ENCODE results near the gene EARS2.
"Not testable (repeated sequence)": the region's sequence is repeated elsewhere in the genome, so short reads cannot be mapped to it uniquely, and the experiment has no call there.

The EARS2 gene

GRCh38 chr16:23504453-23505179 is 52.5 kb downstream of the EARS2 start:
- DNase-seq, result no peak

GRCh38 chr16:23504076-23504452 is 53.1 kb downstream of the EARS2 start:
- no peak for DNase-seq

GRCh38 chr16:23502466-23502865 is 54.7 kb downstream of the EARS2 start:
- DNase-seq, result no peak

DNA sequence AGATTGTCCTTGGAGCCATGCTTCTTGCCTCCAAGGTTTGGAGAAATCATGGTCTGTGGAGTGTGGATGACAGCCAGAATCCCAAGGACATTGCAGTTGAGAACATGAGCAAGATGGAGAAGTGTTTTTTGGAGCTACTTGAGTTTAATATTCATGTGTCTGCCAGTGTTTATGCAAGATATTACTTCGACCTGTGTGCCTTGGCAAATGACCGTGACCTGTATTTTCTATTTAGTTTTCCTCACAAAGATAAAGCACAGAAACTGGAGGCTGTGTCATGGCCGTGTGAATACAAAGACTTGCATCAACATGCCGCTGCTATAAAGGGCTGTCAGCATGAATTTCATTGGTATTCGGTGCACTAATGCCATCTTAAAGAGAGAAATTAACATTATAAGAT is 55.9 kb downstream of the EARS2 start:
- no peak for DNase-seq

DNA sequence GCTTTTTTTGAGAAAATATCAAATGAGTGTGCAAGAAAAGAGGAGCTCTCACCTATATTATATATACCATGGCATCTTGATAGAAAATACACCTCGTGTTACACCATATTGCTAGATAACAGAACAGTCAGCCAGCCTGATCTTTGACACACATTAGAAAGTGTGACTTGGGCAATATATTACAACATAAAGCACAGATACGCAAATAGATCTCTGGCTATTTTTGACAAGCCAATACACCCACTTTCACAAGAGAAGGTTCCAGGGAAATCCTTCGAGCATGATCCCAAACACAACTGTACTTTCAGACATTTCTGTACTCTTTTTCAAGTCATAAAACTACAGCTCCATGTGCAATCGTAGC is 56.3 kb downstream of the EARS2 start:
- no peak for DNase-seq

- DNase-seq, result no peak
Observed at GRCh38 chr16:23500212-23500861, 56.8 kb downstream of the EARS2 start.

- DNase-seq, result no peak
Observed at GRCh38 chr16:23499801-23500200, 57.3 kb downstream of the EARS2 start.

DNA sequence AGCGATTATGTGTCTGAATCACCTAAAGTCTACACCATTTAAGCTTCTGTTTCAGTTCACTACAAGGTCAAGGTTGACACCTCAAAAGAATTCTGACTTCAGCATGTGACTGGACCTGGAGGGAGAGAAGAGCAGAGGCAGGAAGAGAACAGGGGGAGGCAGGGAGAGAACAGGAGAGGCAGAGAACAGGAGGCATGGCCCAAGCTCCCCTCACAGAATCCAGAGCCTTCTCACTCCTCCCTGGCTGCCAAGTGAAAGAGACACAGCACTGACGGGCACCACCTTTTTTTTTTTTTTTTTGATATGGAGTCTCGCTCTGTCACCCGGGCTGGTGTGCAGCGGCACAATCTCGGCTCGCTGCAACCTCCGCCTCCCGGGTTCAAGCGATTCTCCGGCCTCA is 58.3 kb downstream of the EARS2 start:
- no peak for DNase-seq

GRCh38 chr16:23497543-23497868 is 59.6 kb downstream of the EARS2 start:
- no peak for DNase-seq

- DNase-seq, result no peak
Observed at GRCh38 chr16:23496821-23497542, 60.2 kb downstream of the EARS2 start.

DNA sequence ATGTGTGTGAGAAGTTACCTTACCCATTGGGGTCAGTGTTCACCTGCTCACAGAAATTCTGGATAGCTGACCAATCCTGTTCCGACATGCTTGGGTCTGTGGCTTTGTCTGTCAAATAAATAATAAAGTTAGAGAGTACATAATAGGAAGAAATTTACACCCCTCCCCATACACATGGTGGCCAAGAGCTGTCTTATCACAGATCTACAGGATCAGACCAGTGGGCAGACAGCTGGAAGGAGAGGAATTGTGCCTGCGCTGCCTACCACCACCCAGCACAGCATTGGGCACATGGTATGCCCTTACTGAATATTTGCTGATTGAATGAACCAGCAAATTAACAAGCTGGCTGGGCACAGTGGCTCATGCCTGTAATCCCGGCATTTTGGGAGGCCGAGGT is 61.5 kb downstream of the EARS2 start:
- DNase-seq, result no peak

DNA sequence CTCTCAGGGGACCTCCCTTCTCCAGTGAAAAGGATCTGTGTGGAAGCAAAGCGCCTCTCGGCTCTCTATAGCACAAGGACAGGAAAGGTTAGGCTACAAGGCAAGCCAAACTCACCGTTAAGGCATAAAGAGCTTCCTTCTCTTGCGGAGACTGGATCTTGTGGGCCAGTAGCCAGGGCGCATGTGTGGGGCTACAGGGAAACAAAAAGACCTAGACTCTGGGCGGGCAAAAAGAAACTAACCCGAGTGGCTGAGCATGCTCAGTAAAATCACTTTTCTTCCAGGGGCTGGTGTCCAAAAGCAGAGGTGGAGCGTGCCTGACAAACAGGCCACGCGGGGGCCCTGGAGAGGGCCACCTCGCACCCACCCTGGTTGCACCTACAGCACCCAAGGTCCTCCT is 63.0 kb downstream of the EARS2 start:
- no peak for DNase-seq

DNA sequence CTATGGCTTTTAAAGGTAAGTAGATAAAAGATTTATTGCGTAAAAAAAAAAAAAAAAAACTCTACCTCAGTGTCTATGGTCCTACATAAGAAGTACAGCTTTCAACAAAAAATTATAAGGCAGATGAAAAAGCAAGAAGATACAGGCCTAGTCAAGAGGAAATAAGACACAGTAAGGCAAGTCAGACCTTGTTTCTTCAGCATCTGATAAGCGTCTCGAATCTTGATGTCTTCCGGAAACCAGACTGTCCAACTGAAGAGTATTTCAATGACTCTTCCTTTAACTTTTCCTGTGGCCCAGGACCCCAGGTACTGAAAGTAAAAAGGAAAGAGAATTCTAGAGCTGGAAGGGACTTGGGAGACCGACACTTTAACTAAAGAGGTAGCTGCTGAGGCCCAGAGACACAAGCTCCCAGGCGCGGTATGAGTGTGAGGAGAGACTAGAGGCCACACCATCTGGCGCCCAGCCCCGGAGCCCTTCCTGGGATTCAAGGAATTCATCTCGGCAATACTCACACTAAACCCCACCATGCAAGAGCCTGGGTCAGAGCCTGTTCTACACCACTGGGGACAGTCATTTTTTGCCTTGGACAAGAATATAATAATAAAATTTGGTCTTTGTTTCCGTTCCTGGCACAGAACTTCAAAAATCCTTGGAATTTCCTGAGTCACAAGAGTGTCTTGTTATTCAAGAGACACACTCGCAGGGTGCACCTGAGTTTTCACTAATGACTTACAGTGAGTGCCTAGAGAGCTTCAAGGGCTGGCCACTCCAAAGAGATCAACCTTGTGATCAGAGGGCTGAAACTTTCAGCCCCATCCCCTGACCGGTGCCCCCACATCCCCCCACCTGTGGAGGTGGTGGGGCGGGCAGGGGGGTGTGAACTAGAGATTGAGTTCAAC is 65.4 kb downstream of the EARS2 start:
- DNase-seq, result no peak

- no peak for DNase-seq
Observed at GRCh38 chr16:23486480-23486879, 70.7 kb downstream of the EARS2 start.

DNA sequence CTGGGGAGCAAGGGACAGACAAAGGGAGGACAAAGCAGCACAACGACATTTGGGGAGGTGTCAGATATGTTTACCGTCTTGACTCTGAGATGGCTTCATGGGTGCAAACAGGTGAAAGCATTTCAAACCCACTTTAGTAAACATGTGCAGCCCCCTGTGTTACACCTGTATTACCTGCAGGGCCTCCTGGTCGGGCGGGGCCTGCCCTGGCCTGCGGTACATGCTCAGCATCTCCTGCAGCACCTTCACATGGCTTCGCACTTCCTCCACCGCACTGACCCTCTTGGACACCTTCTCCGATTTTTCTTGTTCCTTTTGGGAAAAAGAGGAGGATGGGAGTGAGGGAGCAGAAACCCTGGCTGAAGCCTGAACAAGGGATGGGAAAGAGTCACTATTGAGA is 71.3 kb downstream of the EARS2 start:
- no peak for DNase-seq

DNA sequence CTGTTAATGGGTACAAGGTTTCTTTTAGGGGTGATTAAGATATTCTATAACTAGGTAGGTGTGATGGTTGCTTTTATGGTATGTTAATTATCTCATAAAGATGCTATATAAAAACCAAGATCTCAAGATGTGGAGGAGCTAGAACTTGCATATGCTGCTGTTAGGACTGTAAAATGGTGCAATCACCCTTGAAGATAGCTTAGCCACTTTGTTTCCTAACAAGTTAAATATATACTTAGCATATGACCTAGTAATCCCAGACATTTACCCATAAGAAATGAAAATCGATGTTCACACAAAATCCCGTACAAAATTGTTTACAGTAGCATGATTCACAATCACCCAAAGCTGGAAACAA is 71.9 kb downstream of the EARS2 start:
- no peak for DNase-seq

DNA sequence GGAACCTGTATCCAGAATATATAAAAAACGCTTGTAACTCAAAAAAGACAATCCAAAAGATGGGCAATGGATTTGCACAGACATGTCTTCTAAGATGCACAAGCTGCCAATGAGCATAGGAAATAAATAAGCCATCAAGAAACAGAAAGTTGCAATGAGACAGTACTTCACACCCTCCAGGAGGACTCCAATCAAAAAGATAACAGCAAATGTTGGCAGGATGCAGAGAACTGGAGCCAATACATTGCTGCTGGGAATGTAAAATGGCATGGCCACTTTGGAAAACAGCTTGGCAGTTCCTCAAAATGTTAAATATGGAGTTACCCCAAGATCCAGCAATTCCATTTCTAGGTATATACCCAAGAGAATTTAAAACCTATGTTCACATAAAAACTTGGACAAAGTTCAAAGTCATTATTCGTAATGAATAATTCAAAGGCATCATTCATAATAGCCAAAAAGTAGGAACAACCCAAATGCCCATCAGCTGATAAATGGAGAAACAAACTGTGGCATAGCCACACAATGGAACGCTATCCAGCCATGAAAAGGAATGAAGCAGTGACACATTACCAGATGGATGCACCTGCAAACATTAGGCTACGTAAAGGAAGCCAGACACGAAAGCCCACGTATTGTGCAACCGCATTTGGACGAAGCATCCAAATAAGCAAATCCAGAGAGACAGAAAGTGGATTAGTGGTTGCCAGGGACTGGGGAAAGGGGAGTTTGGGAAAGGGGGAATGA is 72.5 kb downstream of the EARS2 start:
- DNase-seq, result no peak

DNA sequence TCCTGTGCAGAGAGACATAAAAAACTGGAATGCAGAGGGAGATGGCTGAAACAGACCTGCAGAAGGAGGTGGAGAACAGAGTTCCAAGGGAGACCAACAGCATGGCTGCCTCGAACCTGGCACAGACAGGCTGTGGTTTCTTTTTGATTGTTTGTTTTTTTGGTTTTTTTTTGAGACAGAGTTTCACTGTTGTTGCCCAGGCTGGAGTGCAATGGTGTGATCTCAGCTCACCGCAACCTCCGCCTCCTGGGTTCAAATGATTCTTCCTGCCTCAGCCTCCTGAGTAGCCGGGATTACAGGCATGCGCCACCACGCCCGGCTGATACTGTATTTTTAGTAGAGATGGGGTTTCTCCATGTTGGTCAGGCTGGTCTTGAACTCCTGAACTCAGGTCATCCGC is 73.7 kb downstream of the EARS2 start:
- not testable (repeated sequence) for DNase-seq

- no peak for DNase-seq
Observed at GRCh38 chr16:23482778-23483177, 74.4 kb downstream of the EARS2 start.

DNA sequence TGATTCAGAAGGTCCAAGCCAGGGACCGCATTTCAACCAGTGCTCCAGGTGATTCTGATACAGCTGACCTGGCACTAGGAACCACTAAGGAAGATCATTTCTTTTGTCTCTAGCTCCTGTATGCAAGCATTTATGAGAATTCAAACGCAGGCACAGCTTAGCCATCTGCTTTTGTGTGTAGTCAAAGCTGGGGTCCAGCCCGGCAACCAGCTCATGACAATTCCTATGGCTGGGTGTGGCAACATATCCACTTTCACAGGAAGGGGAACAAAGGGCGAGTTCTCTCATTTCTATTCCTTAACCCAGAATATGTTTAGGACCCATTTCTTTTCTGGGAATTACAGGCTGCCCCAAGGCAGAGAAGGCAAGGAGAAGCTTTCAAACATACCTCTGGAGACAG is 76.9 kb downstream of the EARS2 start:
- DNase-seq, result no peak

GRCh38 chr16:23479138-23479537 is 78.0 kb downstream of the EARS2 start:
- no peak for DNase-seq

GRCh38 chr16:23478566-23478965 is 78.6 kb downstream of the EARS2 start:
- DNase-seq, result no peak

- DNase-seq, result no peak
Observed at GRCh38 chr16:23476289-23476688, 80.9 kb downstream of the EARS2 start.
